Stimulated activated CD8-positive, alpha-beta memory T cell treated with anti-CD3 and anti-CD28 coated beads, Interleukin-15, amount 100 ng/mL, for 1 hour (primary cell): Measurements from ENCODE around the gene CLEC17A.
"Not testable (repeated sequence)": the region's sequence is repeated elsewhere in the genome, so short reads cannot be mapped to it uniquely, and the experiment has no call there.

Experiments used
- DNase-seq: peaks from one replicate; pipeline ENCODE4 v3.0.0-alpha.2; 2020; ENCODE audit warnings: low read depth

CLEC17A gene

DNA sequence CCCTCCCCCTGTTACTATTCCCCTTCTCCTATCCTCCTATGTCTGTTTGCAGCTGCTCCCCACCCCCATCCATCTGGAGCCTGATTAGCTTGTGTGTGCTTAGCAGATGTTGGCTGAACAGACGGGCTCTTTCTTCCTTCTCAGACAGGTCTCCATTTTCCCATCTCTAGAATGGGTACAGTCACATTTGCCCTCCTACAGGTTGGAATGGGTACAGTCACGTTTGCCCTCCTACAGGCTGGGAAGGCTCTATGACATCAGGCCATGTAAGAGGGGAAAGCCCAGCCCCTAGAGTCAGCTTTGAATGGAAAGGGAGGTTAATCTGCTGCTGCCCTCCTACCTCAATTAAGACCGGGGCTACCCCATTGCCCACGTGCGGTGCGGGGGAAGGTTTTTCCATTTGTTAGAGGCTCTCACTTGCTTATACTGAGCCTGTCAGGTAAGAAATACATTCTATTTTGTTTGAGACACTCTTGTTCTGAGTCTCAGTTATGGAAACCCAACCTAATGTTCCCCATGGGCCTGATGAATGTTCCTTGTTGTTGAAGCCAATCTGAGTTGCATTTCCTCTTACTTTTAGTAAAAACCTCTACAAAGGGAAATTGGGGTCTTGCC lies 2.2 kb upstream of the CLEC17A start:
- no peak for DNase-seq

DNA sequence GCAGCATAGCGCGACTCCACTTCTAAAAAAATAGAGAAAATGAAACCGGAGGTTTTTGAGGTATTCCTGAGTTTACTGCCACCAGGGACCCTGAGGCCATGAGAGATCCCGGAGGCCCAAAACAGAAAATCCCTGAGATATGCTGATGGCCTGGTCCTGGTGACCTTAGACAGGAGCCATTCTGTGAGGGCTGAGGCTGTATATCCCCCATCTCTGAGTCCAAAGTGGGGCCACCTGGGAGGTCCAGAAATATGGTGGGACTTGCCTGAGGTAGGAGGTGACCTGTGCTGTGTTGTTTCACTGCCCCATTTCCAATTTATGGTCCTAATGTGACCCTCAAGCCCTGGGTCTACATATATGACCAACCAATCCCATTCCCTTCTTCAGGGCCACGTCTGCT lies 1.5 kb downstream of the CLEC17A start:
- DNase-seq: not testable (repeated sequence)

DNA sequence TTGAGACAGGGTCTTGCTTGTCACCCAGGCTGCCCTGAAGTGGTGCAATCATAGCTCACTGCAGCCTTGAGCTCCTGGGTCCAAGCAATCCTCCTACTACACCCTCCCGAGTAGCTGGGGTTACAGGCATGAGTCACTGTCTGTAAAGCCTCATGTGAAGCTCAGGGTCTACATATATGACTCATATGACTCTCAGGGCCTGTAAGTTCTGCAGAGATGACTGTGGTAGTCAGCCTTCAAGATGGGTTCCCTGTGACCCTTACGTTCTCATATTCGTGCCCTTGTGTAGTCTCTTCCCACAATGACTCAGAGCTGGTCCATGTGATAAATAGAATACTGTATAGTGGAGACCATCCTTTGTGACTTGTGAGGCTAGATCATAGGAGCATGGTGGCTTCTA lies 2.3 kb downstream of the CLEC17A start:
- DNase-seq: not testable (repeated sequence)

DNA sequence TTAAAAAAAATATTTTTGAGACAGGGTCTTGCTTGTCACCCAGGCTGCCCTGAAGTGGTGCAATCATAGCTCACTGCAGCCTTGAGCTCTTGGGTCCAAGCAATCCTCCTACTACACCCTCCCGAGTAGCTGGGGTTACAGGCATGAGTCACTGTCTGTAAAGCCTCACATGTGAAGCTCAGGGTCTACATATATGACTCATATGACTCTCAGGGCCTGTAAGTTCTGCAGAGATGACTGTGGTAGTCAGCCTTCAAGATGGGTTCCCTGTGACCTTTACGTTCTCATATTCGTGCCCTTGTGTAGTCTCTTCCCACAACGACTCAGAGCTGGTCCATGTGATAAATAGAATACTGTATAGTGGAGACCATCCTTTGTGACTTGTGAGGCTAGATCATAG lies 6.5 kb downstream of the CLEC17A start:
- DNase-seq: not testable (repeated sequence)

DNA sequence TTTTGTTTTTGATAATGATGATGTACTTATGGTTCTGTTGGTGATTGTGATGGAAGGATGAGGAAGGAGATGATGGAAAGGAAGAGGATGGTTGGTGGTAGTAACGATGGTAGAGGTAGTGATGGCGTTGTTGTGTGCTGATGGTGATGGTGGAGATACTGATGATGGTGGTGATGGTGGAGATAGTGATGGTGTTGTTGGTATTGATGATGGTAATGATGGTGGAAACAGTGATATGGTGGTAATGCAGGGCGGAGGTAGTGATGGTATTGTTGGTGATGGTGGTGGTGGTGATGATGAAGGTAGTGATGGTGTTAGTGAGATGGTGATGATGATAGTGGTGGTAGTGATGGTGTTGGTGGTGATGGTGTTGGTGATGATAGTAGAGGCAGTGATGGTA lies 12.7 kb downstream of the CLEC17A start:
- no peak for DNase-seq

DNA sequence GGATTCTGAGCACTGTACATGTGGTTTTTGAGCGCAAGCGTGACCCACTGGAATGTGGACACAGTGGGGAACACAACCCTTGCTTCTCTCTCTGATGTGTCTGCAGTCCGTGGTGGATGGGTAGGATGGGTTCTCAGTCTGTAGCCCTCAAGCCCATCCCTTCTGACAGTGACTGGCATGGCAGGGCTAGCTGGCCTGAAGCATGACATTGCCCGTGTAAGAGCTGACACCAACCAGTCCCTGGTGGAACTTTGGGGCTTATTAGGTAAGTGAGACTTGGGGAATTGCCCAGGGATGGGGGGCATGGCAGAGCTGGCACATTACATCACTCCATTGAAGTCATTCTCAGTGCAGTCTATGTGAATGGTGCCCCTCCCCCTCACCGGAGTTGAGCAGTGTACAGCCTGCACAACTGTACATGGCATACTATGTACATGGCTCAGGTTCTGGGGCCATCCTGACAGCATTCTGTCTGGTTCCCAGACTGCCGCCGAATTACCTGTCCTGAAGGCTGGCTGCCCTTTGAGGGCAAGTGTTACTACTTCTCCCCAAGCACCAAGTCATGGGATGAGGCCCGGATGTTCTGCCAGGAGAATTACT lies 16.8 kb downstream of the CLEC17A start:
- DNase-seq: no peak

DNA sequence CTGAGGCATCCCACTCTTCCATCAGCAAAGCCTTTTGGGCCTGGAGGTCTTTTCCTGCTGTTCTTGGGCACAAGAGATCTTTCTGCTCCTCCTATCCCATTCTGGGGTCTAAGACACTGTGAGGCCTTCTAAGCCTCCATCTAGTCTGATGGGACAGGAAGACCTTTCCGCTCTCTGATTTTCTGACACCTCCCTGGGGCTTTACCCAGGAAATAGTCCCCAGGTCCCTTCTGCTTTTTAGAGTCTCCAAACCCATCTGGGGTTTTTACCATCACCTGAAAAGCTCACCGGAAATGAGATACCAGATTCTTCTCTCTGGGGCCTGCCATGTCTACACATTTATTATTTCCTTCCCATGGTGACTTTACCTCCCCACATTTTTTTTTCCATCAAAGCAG lies 21.1 kb downstream of the CLEC17A start:
- no peak for DNase-seq

DNA sequence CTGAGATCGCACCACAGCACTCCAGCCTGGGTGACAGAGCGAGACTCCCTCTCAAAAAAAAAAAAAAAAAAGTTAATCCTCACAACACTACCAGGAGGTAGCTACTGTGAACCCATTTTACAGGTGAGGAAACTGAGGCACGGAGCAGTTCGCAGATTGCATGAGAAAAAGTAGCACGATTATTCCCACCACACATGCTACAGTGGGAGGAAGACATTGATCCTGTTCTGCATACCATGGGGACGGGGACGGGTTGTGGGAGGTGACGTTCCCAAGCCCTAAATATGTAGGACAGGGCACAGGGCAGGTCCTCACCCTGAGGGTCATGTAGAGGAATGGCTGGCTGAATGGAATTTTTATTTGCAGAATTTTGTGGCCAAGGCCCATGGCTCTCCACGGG lies 23.7 kb downstream of the CLEC17A start:
- DNase-seq: no peak

DNA sequence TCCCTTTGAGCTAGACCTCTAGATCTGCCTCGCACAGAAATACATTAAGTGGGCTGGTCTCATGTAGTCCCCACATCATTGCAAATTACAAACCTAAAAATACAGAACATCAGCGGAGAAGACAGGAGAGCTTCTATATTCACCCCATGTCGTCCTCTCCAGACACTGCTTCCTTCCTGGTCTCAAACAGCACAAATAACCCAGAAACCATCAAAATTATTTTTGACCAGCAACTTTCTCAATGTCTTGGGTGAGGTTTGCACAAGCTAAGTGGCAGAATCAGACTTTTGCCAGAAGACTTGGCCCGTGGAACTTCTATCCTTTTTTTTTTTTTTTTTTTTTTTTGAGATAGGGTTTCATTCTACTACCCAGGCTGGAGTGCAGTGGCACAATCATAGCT lies 28.2 kb downstream of the CLEC17A start:
- DNase-seq: no peak

DNA sequence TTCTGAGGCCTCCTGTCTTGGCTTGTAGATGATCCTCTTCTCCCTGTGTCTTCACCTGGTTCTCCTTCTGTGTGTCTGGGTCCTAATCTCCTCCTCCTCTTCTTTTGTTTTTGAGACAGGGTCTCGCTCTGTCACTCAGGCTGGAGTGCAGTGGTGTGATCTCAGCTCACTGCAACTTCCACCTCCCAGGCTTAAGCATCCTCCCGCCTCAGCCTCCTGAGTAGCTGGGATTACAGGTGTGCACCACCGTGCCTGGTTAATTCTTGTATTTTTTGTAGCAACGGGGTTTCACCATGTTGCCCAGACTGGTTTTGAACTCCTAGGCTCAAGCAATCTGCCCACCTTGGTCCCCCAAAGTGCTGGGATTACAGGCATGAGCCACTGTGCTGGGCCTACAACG lies 29.4 kb downstream of the CLEC17A start:
- DNase-seq: not testable (repeated sequence)

DNA sequence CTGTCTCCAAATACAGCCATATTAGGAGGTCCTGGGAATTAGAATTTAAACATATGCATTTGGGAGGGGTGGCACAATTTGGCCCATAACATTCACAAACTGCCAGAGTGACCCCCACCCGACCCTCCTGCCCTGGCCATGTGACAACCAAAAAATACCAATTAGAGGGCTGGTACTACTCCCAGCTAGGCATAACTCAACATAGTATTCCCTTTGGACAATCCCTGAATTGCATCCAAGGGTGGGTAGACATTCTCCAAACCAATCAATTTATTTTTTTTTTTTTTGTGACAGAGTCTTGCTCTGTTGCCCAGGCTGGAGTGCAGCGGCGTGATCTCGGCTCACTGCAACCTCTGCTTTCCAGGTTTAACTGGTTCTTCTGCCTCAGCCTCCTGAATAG lies 29.8 kb downstream of the CLEC17A start:
- DNase-seq: no peak

DNA sequence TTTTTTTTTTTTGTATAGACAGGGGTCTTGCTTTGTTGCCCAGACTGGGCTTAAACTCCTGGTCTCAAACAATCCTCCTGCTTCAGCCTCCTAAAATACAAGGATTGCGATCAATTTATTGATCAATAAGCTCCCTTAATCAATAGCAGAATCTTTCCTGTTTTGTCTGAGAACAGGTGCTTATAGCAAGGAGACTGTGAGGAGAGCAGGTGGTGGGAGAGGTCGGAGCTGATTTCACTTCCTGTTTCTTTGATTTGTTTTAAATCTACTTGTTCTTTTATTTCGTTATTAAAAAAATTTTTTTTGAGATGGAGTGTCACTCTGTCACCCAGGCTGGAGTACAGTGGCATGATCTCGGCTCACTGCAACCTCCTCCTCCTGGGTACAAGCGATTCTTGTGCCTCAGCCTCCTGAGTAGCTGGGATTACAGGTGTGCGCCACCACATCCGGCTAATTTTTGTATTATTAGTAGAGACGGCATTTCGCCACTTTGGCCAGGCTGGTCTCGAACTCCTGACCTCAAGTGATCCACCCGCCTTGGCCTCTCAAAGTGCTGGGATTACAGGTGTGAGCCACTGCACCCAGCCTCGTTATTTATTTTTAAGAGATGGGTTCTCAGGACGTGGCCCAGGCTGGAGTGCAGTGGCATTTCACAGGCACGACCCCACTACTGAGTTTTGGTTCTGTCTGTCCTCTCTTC lies 30.7 kb downstream of the CLEC17A start:
- DNase-seq: not testable (repeated sequence)

DNA sequence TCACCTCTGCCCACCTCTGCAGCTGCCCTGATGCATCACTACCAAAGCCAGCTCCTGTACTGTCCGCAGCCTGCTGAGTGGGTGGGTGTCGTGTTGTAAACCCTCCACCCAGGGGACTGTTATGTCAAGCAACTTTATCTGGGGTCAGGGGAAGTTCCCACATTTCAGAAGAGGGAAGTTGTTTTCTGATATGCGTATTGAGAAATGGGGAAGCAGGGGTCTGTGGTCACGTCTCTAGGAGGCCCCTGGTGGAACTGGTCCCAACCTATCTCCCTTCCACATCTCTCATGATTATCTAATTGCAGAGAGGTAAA lies 31.2 kb downstream of the CLEC17A start:
- no peak for DNase-seq

DNA sequence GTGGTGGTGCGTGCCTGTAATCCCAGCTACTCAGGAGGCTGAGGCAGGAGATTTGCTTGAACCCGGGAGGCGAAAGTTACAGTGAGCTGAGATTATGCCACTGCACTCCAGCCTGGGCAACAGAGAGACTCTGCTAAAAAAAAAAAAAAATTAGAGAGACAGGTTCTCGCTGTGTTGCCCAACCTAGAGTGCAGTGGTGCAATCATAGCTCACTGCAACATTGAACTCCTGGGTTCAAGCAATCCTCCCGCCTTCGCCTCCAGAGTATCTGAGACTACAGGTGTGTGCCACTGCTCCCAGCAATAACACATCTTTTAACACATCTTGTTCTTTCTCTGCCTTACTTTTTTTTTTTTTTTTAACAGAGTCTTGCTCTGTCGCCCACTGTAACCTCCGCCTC lies 32.7 kb downstream of the CLEC17A start:
- DNase-seq: no peak

DNA sequence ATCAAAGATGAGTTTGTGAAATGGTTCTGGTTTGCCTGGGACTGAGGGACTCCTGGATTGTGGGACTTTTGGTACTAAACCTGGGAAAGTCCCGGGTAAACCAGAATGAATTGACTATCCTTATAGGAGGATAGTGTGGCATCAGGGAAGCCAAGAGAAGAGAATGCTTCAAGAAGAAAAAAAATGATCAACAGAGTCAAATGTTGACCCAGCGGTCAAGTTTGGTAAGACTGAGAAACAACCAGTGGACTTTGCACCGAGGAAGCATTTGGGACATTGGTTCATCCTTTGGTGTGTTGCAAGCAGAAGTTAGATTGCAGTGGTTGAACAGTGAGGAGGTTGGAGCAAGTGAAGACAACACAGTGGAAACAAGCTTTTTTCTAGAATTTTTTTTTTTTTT lies 33.5 kb downstream of the CLEC17A start:
- no peak for DNase-seq

DNA sequence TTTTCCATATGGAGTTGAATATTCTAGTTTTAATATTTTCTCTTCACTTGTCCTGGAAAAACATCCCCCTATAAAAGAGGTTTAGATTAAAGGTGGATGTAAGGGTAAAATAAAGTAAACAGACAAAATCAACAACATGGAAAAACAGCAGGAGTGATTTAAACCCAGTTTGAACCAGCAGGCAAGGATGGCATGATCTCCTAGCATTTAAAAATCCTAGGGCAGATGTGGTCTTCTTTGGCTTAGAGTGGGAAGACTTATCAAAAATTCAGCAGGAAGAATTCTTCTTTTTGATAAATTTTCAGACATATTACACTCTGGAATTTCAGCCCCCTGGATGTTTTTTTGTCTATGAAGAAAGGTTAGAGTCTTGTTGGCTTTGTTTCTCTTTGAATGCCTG lies 36.5 kb downstream of the CLEC17A start:
- DNase-seq: no peak

DNA sequence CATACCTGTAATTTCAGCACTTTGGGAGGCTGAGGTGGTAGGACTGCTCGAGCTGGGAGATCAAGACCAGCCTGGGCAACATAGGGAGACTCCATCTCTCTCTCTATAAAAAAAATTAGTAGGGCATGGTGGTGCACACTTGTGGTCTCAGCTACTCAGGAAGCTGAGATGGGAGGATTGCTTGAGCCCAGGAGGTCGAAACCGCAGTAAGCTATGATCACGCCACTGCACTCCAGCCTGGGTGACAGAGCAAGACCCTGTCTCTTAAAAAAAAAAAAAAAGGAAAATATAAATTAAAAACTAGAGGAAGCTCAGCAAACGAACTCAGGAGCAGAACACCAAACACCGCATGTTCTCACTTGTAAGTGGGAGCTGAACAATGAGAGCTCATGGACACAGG lies 41.6 kb downstream of the CLEC17A start:
- DNase-seq: not testable (repeated sequence)

DNA sequence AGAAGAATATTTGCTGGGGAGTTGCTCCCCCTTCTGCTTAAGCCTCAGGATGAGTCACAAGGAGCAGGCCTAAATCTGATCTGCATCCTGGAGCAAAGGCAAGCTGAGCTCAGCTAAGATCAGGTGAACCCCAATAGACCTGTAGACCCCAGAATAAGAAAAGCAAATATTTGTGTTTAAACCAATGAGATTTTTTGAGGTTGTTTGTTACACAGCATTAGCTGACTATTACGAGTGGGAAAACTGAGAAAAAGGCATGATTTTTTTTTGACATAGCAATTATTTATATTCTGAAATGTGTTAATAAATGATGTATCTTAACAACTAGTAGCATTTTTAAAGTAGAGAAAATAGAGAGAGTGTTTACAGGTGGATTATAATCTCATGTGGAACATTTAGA lies 46.7 kb downstream of the CLEC17A start:
- no peak for DNase-seq

DNA sequence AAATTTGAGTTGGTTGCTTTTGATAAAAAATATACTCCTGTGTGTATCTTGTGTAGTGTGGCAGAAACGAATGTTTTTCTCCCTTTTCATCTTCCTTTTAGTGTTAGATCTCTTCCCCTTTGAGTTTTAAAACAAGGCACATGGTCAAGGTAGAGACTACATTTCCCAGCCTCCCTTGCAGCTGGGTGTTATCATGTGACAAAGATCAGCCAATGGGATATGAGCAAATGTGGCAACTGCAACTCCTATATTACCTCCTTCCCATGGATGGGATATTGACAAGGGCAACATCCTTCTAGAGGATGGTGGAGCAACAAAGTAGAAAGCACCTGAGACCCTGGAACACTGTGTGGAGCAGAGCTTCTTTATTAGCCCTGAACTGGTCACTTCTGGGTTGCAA lies 49.4 kb downstream of the CLEC17A start:
- DNase-seq: no peak

DNA sequence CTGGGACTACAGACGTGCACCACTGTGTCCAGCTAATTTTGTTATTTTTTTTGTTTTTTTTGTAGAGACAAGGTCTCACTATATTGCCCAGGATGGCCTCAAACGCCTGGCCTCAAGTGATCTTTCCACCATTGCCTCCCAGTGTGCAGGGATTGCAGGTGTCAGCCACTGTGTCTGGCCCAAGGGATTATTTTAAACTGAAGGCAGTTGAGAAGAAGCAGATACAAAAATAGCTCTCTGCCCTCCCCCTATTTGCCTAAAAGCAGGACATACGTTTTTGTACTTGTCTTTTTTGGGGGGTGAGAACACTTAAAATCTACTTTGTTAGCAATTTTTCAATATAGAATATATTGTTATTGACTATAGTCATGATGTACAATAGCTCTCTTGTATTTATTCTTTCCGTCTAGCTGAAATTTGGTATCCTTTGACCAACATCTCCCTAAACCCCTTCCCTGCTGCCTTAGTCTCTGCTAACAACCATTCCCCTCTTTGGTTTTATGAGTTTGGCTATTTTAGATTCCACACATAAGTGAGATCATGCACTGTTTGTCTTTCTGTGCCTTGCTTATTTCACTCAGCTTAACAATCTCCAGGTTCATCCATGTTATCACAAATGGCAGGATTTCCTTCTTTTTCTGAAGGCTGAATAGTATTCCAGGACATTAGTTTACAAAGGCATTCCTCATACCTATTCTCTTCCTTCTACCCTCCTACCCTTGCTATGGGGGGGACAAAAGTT lies 56.8 kb downstream of the CLEC17A start:
- DNase-seq: no peak

DNA sequence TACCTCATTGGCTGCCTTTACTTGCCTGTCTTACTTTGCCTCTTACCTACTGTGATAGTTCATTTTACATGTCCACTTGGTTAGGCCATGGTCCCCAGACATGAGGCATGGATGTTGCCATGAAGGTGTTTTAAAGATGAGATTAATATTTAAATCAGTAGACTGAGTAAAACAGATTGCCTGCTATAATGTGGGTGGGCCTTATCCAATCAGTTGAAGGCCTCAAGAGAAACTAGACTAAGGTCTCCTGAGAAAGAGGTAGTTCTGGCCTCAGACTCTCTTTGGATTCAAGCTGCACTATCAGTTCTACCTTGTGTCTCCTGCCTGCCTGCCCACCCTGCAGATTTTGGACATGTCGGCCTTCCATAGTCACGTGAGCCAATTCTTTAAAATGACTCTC lies 65.6 kb downstream of the CLEC17A start:
- no peak for DNase-seq

DNA sequence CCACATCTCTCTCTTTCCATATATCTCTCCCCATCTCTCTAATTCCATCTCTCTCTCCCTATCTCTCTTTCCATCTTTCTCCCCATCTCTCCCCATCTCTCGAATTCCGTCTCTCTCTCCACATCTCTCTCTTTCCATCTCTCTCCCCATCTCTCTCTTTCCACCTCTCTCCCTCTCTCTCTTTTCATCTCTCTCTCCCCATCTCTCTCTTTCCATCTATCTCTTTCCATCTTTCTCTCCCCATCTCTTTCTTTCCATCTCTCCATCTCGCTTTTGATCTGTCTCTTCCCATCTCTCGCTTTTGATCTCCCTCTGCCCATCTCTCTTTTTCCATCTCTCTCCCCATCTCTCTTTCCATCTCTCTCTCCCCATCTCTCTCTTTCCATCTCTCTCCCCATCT lies 66.1 kb downstream of the CLEC17A start:
- DNase-seq: no peak

DNA sequence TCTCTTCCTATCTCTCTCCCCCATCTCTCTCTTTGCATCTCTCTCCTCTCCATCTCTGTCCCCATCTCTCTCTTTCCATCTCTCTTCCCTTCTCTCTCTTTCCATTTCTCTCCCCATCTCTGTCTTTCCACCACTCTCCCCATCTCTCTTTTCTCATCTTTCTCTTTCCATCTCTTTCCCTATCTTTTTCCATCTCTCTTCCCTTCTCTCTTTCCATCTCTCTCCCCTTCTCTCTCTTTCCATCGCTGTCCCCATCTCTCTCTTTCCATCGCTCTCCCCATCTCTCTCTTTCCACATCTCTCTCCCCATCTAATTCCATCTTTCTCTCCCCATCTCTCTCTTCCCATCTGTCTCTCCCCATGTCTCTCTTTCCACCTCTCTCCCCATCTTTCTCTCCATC lies 67.3 kb downstream of the CLEC17A start:
- DNase-seq: no peak
